Upper lobe of left lung (tissue), 4 donors: ENCODE data around the gene PITX1.

Source experiments
- CTCF ChIP-seq, 6 experiments: fragments of 450-650 bp in 4 of 6; fragments of 200-600 bp in 2 of 6; sonication (generic) in 2 of 6; IDR thresholded peaks; one replicate each; pipeline ENCODE4 v1.5.1; 2016 to 2019; ENCODE audit warnings: antibody characterized with exemption in 6 of 6
- POLR2A ChIP-seq, 4 donors: fragments of 450-650 bp; IDR thresholded peaks; one replicate each; pipeline ENCODE4 v1.5.1; 2016 to 2017; ENCODE audit warnings: antibody characterized with exemption in 4 of 4, mild to moderate bottlenecking in 2 of 4
- POLR2AphosphoS5 ChIP-seq, 2 donors: sonication (generic); formaldehyde crosslinking; IDR thresholded peaks; one replicate each; pipeline ENCODE4 v1.5.1; 2017; ENCODE audit warnings: antibody characterized with exemption in 2 of 2

GRCh38 chr5:135079099-135079681 is 45.2 kb upstream of the PITX1 start:
- TF ChIP-seq CTCF (IDR thresholded peaks at IDR 0.05) (no peak), POLR2AphosphoS5 (IDR thresholded peaks at IDR 0.05) (no peak), POLR2A (IDR thresholded peaks at IDR 0.05) (no peak)
